ENCODE results near the gene GOLM1.

The GOLM1 gene

GRCh38 chr9:86043586-86043985, 55.8 kb downstream of the GOLM1 start:
- DNase-seq, result no peak

- DNase-seq, result no peak
Measured at GRCh38 chr9:86042199-86042978, 57.0 kb downstream of the GOLM1 start.

DNA sequence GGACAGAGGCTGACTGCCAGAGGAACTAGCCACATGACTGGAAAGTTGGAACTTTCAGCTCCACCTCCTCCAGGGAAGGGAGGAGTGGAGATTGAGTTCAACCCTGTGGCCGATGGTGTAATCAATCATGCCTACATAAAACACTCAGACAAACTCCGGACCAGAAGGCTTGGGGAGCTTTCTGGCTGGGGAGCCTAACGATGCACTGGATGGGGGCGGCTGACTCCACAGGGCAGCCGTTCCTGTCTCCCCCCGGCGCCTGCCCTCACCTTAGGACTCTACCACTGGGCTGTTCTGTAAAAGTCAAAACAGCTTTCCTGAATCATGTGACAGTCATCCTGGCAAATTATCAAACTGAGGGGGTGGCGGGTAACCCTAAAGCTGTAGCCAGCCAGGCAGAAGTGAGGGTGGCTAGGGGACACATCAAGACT, 58.0 kb downstream of the GOLM1 start:
- no peak for DNase-seq

GRCh38 chr9:86040861-86041155, 58.5 kb downstream of the GOLM1 start:
- DNase-seq, result no peak

GRCh38 chr9:86039991-86040860, 59.1 kb downstream of the GOLM1 start:
- no peak for DNase-seq

- no peak for DNase-seq
Measured at GRCh38 chr9:86036555-86036954, 62.8 kb downstream of the GOLM1 start.

- no peak for DNase-seq
Measured at GRCh38 chr9:86035827-86036440, 63.4 kb downstream of the GOLM1 start.

DNA sequence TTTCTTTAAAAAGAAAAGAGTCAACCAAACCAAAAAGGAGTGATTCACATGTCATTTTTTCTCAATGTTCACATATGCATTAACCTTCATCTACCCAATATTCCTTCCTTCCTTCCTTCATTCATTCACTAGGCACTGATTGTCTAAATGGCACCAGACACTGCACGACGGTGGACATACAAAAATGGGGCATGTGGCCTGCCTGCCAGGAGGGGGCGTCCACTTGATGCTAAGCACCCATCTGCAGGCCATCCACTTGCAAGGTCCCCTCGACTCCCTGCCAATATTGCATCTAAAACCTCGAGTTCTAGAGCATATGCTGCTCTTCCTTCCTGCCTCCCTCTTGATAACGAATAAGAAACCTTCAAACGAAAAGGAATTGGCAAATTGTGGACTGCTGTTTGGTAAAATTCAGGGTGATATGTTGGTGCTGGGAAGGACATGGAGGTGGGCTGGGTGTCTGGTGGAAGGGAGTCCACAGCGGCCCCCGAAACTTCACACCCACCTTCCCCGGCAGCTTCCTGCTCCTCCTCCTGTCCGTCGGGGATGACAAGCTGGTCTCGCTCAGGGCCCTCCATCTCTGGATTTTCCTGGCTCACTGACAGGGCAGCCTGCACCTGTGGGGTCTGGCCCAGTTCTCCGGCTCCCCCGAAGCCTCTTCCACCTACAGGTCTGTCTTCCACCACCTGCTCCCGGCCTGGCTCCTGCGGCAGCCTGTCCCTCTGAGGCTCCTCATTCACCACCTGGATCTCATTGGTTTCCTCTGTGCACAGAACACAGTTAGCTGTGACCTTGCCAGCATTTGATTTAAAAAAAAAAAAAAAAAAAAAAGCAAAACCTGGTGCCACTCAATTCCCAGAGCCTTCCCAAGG, 64.3 kb downstream of the GOLM1 start:
- DNase-seq, result no peak

DNA sequence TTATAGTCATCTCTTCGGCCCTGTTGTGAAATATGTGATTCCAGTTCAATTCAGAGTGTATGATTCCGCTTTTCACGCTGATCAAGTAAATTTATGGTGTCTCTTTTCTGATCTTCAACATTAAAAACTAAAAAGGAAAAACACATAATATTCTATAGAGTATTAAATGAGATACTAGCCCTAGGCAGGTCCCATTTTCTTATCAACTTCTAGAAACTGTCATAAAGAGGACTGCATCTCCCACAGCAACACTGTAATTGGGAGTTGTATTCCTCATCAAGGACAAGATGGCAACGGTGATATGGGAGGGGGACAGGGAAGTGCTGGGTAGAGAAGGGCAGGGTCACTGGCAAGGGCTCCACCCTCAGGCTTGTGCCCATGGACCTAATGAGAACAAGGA, 71.6 kb downstream of the GOLM1 start:
- DNase-seq, result no peak

- no peak for DNase-seq
Measured at GRCh38 chr9:86022687-86023266, 76.6 kb downstream of the GOLM1 start.

GRCh38 chr9:86021166-86021565, 78.2 kb downstream of the GOLM1 start:
- no peak for DNase-seq

DNA sequence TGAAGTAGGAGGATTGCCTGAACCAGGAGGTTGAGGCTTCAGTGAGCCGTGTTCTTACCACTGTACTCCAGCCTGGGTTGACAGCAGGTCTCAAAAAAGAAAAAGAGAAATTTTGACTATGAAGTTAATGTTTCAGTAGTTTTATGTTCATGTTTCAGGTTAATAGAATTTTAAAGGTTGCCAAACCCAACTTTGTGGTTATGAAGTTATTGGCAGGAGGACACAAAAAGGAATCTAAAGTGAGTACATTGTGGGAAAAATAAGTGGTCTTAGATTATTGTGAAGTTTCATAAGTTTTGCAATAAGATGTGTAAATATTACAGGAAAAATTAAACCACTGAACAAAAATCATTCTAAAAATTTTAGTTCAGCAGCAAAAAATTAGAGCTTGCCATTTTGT, 78.6 kb downstream of the GOLM1 start:
- no peak for DNase-seq

DNA sequence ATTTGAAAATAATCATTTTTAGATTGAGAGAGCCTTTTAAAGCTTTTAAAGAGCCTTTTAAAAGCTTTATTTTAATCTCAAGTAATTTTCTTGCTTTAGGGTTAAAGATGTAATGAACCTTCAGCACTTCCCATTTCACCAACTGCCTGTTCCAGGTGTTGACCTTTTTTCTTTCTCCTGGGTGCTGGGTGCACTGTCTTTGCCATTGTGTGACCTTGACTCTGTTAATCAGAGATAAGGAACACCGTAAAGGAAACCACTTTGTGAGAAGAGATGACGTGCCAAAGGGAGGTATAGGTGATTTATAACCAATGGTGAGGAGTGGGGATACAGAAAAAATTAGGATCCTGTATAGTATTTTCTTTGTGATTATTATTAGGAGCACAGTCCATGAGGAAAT, 90.2 kb downstream of the GOLM1 start:
- no peak for DNase-seq

DNA sequence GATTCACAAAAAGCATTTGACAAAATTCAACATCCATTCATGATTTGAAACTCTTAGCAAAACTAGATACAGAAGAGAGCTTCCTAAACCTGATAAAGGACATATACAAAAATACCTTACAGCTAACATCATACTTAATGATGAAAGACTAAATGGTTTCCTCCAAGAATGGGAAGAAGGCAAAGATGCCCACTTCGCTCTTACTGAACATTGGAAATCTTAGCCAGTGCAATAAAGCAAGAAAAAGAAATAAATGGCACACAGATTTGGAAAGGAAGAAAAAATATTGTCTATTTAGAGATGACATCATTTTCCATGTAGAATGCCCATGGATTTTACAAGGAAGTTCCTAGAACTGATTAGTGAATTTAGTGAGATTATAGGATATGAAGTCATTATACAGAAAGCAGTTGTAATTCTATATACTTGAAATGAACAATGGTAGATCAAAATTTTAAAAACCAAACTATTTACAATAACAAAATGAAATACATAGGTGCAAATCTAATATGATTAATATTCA, 94.0 kb downstream of the GOLM1 start:
- DNase-seq, result no peak

DNA sequence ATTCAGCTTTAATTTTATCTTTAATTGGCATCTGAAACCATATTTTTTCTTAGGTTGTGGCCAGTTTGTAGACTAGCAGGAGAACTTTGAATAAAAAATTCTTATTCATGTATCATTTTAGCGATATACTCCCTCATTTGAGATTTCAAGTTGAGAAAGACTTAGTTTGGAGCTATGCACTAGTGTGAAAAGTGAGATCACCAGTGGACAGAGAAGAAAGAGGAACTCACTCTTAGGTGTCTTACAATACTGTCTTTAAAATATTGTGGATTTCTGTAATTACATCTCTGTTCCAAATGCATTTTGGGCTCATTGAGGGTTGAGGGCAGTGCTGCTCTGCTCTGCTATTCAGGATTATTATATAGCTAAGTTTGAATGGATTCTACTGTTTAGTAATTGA, 103.8 kb downstream of the GOLM1 start:
- no peak for DNase-seq

DNA sequence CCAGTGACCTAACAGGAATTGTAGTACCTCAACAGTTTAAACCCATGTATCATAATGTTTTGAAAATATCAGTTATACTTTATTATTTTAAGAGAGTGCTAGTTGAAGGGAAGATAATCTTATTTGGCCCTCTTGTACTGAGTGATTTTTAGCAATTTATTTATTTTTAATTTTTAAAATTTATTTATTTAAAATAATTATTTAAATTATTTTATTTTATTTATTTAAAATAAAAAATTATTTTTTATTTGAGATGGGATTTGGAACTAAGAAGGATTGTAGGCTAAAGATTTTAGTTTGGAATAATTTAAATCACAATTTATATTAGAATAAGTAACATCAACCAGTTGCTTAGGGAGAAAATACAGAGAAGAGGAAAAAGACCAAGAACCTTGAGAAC, 104.3 kb downstream of the GOLM1 start:
- no peak for DNase-seq

DNA sequence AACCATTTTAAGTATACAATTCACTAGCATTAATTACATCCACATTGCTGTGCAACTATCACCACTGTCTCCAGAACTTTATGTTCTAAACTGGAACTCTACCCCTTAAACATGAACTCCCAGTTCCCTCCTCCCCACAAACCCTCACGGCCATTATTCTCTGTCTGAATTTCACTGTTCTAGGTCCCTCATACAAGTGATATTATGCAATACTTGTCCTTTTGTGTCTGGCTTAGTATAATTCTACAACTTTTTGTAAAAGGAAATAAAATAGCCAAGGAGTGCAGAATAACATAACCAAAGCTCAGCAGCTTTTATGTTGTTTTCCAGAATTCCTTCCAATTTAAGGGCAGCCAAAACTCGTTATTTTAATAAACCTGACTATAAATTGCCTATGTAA, 105.2 kb downstream of the GOLM1 start:
- no peak for DNase-seq

- DNase-seq, result no peak
Measured at GRCh38 chr9:85987236-85987635, 112.1 kb downstream of the GOLM1 start.

DNA sequence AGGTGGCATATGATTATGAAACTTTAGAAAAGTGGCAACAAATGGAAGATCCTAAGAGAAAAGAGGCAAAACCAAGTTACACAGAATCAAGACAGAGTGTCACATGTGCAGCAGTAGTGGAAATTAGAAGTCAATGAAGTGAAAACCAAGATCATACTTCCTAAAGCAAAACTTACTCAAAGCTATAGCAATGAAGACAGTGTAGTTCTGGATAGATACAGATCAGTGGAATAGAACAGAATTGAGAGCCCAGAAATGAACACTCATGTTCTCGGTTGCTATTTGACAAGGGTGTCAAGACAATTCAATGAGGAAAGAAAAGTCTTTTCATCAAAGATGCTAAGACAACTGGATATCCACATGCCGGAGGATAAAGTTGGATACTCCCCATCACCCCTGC, 114.9 kb downstream of the GOLM1 start:
- DNase-seq, result no peak

DNA sequence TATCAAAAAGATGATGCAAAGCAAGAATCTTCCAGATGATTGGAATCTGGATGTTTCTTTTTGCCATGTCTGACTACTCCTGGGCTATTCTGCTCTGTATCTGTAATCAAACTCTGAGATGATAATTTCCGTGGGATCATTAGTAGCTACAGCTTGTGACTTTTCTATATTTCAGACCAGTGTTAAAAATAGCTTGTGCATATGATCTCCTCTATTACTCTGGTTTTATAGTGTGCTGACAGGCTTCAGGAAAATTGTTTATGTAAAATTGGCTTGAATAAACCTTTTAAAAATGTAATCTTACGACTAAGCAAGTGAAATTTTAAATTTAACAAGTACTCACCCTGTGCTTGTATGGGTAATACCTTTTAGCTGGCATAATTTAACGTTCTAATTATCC, 118.0 kb downstream of the GOLM1 start:
- DNase-seq, result no peak

DNA sequence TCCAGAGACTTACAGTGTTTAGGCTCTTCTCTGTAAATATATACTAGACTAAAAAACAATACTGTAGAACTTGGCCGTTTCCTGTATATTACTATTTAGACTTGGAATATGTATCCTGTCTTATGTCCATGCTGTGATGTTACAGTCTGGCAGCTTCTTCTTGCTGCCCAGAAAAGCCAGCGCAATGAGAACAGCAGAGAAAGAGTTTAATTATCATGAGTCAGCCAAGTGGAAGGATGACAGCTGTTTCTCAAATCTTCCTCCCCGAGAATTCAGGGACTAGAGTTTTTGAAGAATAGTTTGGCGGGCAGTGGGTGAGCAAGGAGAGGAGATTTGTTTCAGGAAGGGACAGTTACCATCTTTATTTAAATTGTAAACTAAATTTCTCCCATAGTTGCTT, 120.9 kb downstream of the GOLM1 start:
- DNase-seq, result no peak
